GM12874 (cell line): ENCODE data around the gene ZCCHC14.

Source experiments
- CTCF ChIP-seq: IDR thresholded peaks from 2 replicates; pipeline ENCODE4 v1.5.1; 2011; ENCODE audit warnings: low read depth, mild to moderate bottlenecking, control low read depth, low read length, moderate library complexity; ENCODE audit not compliant: insufficient read depth

ZCCHC14 gene

GRCh38 chr16:87384162-87384874, 108.5 kb downstream of the ZCCHC14 start:
- no peak for TF ChIP-seq CTCF

GRCh38 chr16:87383505-87384161, 109.2 kb downstream of the ZCCHC14 start, which contains the start of gene FBXO31:
FBXO31 (minus strand) TSS chr16:87383776; CDS start chr16:87383744, 32 bp downstream.
- no peak for TF ChIP-seq CTCF

GRCh38 chr16:87382023-87382785, 110.6 kb downstream of the ZCCHC14 start:
- no peak for TF ChIP-seq CTCF

- TF ChIP-seq CTCF = no peak
These were observed 111.9 kb downstream of the ZCCHC14 start for GRCh38 chr16:87380881-87381280.

GRCh38 chr16:87380403-87380802, 112.4 kb downstream of the ZCCHC14 start:
- no peak for TF ChIP-seq CTCF

- TF ChIP-seq CTCF = no peak
These were observed 116.2 kb downstream of the ZCCHC14 start for GRCh38 chr16:87376660-87377059.
